SK-N-SH (cell line): ENCODE measurements around the gene TAF1A.

Experiments
- CTCF ChIP-seq: fragments of 200-600 bp; sonication (generic); IDR thresholded peaks from 2 replicates; pipeline ENCODE4 v1.6.1; 2017; ENCODE audit warnings: antibody characterized with exemption, mild to moderate bottlenecking, moderate library complexity
- NRF1 ChIP-seq: IDR thresholded peaks from 2 replicates; pipeline ENCODE4 v1.6.1; 2012; ENCODE audit warnings: low read depth, mild to moderate bottlenecking, low read length
- RFX5 ChIP-seq: IDR thresholded peaks from 2 replicates; pipeline ENCODE4 v1.6.1; 2012; ENCODE audit warnings: mild to moderate bottlenecking, improper control_type of control experiment, low read length
- TCF12 ChIP-seq: IDR thresholded peaks from 2 replicates; pipeline ENCODE4 v1.4.0; 2012
- YY1 ChIP-seq: IDR thresholded peaks from 2 replicates; pipeline ENCODE4 v1.4.0; 2012; ENCODE audit warnings: low read depth, mild to moderate bottlenecking
- TF ChIP-seq, protein P1 (sequence below): IDR thresholded peaks from 2 replicates; pipeline ENCODE4; 2012

DNA sequence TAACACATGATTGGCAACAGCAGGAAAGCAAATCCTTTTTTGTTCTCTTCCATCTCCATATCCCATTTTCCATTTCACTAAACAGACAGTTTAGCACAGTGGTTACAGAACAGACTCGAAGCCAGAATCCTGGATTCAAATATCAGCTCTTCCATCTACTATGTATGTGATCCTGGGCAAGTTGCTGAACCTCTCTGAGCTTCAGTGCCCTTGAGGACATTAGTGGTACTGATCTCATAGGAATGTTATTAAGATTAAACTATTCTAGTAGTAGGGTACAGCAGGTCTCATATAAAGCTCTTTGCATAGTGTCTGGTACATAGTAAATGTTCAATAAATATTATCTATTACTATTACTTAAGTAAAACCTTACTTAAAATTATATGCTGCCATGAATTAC is 28.1 kb downstream of the TAF1A start:
- TF ChIP-seq, protein P1, sequence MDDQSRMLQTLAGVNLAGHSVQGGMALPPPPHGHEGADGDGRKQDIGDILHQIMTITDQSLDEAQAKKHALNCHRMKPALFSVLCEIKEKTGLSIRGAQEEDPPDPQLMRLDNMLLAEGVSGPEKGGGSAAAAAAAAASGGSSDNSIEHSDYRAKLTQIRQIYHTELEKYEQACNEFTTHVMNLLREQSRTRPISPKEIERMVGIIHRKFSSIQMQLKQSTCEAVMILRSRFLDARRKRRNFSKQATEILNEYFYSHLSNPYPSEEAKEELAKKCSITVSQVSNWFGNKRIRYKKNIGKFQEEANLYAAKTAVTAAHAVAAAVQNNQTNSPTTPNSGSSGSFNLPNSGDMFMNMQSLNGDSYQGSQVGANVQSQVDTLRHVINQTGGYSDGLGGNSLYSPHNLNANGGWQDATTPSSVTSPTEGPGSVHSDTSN, result no peak
- TF ChIP-seq RFX5 (no peak), TCF12 (no peak), NRF1 (no peak), YY1 (no peak), CTCF (0 out of 2 replicates have a peak, but pooled peaks have one; percentile 6)
